GM23338 (cell line): Measurements from ENCODE around the gene LRRC10. TPM values are rescaled to one million over a fixed set of nuclear protein-coding genes. Genes with fewer than 3 reads are reported as not detected.

Experiments used
- ATAC-seq: fragments of 200-7000 bp; cut with Tn5 transposase; 3 replicates; pipeline ENCODE4 v1.9.1; 2020
- DNase-seq: peaks from one replicate; pipeline ENCODE4 v3.0.0-alpha.2; 2015; ENCODE audit warnings: low spot score
- H2AFZ ChIP-seq: fragments of 200-600 bp; sonication (generic); 2 replicates; pipeline ENCODE4 v1.8.0; 2016; ENCODE audit warnings: antibody characterized with exemption, mild to moderate bottlenecking, moderate library complexity
- H3F3A ChIP-seq: fragments of 200-600 bp; sonication (generic); replicated peaks from 2 replicates; pipeline ENCODE4 v1.8.0; 2017; ENCODE audit warnings: antibody characterized with exemption, mixed run types, low read depth
- H3K27ac ChIP-seq: fragments of 200-600 bp; sonication (generic); 2 replicates; pipeline ENCODE4 v1.6.1; 2016; ENCODE audit warnings: low read depth
- H3K27me3 ChIP-seq: fragments of 200-600 bp; sonication (generic); 2 replicates; pipeline ENCODE4 v1.8.0; 2016; ENCODE audit warnings: mild to moderate bottlenecking, mixed run types, moderate library complexity; ENCODE audit not compliant: insufficient read depth
- H3K36me3 ChIP-seq: fragments of 200-600 bp; sonication (generic); 2 replicates; pipeline ENCODE4 v1.8.0; 2016; ENCODE audit warnings: mild to moderate bottlenecking; ENCODE audit not compliant: insufficient read depth
- H3K4me1 ChIP-seq: fragments of 200-600 bp; sonication (generic); 2 replicates; pipeline ENCODE4 v1.8.0; 2016; ENCODE audit warnings: mild to moderate bottlenecking, moderate library complexity; ENCODE audit not compliant: insufficient read depth
- H3K4me2 ChIP-seq: fragments of 200-600 bp; sonication (generic); 2 replicates; pipeline ENCODE4 v1.7.1; 2017; ENCODE audit warnings: mixed run types
- H3K4me3 ChIP-seq: fragments of 200-600 bp; sonication (generic); 2 replicates; pipeline ENCODE4 v1.6.1; 2016; ENCODE audit warnings: mixed run types
- H3K79me2 ChIP-seq: fragments of 200-600 bp; sonication (generic); replicated peaks from 2 replicates; pipeline ENCODE4 v1.8.0; 2017; ENCODE audit warnings: mild to moderate bottlenecking; ENCODE audit not compliant: insufficient read depth
- H3K9me2 ChIP-seq: fragments of 200-600 bp; sonication (generic); 2 replicates; pipeline ENCODE4 v1.8.0; 2017; ENCODE audit not compliant: insufficient read depth
- H4K20me1 ChIP-seq: fragments of 200-600 bp; sonication (generic); replicated peaks from 2 replicates; pipeline ENCODE4 v1.8.0; 2017; ENCODE audit warnings: mild to moderate bottlenecking; ENCODE audit not compliant: insufficient read depth
- H3K27ac Mint-ChIP-seq: 2 replicates; pipeline ENCODE4 v1.8.0; 2020; ENCODE audit warnings: inconsistent platforms, mild to moderate bottlenecking, moderate library complexity, mixed read lengths
- H3K27me3 Mint-ChIP-seq: 3 replicates; pipeline ENCODE4 v1.8.0; 2022; ENCODE audit warnings: low read depth, mild to moderate bottlenecking, moderate library complexity, mixed read lengths, inconsistent platforms; ENCODE audit not compliant: insufficient read depth, poor library complexity
- H3K36me3 Mint-ChIP-seq: 3 replicates; pipeline ENCODE4 v1.8.0; 2021; ENCODE audit warnings: low read depth, mild to moderate bottlenecking, inconsistent platforms, moderate library complexity, mixed read lengths
- H3K4me1 Mint-ChIP-seq: 3 replicates; pipeline ENCODE4 v1.8.0; 2020; ENCODE audit warnings: mild to moderate bottlenecking, inconsistent platforms, mixed read lengths
- H3K4me3 Mint-ChIP-seq: 3 replicates; pipeline ENCODE4 v1.8.0; 2021; ENCODE audit warnings: moderate library complexity, mild to moderate bottlenecking, inconsistent platforms, mixed read lengths
- H3K9me3 Mint-ChIP-seq: 3 replicates; pipeline ENCODE4 v1.8.0; 2020; ENCODE audit warnings: moderate library complexity, mild to moderate bottlenecking, inconsistent platforms, mixed read lengths
- EZH2phosphoT487 ChIP-seq: fragments of 200-600 bp; sonication (generic); IDR thresholded peaks from one replicate; pipeline ENCODE4 v1.8.1; 2018; ENCODE audit warnings: antibody characterized with exemption; ENCODE audit not compliant: unreplicated experiment
- JUNB ChIP-seq: IDR thresholded peaks from one replicate; pipeline ENCODE4 v1.6.1; 2016; ENCODE audit warnings: antibody characterized with exemption; ENCODE audit not compliant: unreplicated experiment
- NANOG ChIP-seq: IDR thresholded peaks from 2 replicates; pipeline ENCODE4 v1.6.1; 2016; ENCODE audit warnings: antibody characterized with exemption, borderline replicate concordance
- POLR2AphosphoS5 ChIP-seq: IDR thresholded peaks from 2 replicates; pipeline ENCODE4 v1.6.1; 2016; ENCODE audit warnings: antibody characterized with exemption, low read depth
- STAT1 ChIP-seq: IDR thresholded peaks from one replicate; pipeline ENCODE4 v1.6.1; 2016; ENCODE audit warnings: antibody characterized with exemption; ENCODE audit not compliant: unreplicated experiment
- ZNF114 ChIP-seq: fragments of 250-450 bp; sonication (Bioruptor Pico); IDR thresholded peaks from 2 replicates; pipeline ENCODE4 v1.5.0; 2020; ENCODE audit warnings: mild to moderate bottlenecking, moderate library complexity
- polyA plus RNA-seq: library from polyadenylated mRNA; unstranded; fragments of >200 nt; fragmentation: Nextera tagmentation; extraction: Ambion mirVana; gene quantifications from 2 replicates; pipeline ENCODE4 v1.2.1, GENCODE V29; 2016
- total RNA-seq: library from RNA; depleted of rRNA; stranded (reverse); fragments of >200 nt; shearing (Covaris generic); gene quantifications from 2 replicates; pipeline ENCODE4 v1.2.3, GENCODE V29; 2014
- TF ChIP-seq, protein P1 (sequence below), 2 experiments: fragments of 200-600 bp in 1 of 2; sonication (generic) in 1 of 2; conservative IDR thresholded peaks; 2 replicates each; pipeline versions ENCODE4 v1.5.1 to v1.6.1; 2016 to 2017; ENCODE audit warnings: antibody characterized with exemption in 2 of 2, low read depth in 2 of 2, mild to moderate bottlenecking in 2 of 2, moderate library complexity in 1 of 2
- TF ChIP-seq, protein P2 (sequence below): IDR thresholded peaks from 2 replicates; pipeline ENCODE4 v1.6.1; 2016; ENCODE audit warnings: antibody characterized with exemption
- TF ChIP-seq, protein P3 (sequence below): fragments of 250-450 bp; sonication (Bioruptor Pico); IDR thresholded peaks from 2 replicates; pipeline ENCODE4 v1.5.0; 2020; ENCODE audit warnings: mild to moderate bottlenecking, moderate library complexity
- TF ChIP-seq, protein P4 (sequence below): IDR thresholded peaks from one replicate; pipeline ENCODE4 v1.6.1; 2018; ENCODE audit warnings: antibody characterized with exemption; ENCODE audit not compliant: unreplicated experiment

The LRRC10 gene
- total and polyA plus RNA-seq, 2 experiments from 2014 or later = not detected

DNA sequence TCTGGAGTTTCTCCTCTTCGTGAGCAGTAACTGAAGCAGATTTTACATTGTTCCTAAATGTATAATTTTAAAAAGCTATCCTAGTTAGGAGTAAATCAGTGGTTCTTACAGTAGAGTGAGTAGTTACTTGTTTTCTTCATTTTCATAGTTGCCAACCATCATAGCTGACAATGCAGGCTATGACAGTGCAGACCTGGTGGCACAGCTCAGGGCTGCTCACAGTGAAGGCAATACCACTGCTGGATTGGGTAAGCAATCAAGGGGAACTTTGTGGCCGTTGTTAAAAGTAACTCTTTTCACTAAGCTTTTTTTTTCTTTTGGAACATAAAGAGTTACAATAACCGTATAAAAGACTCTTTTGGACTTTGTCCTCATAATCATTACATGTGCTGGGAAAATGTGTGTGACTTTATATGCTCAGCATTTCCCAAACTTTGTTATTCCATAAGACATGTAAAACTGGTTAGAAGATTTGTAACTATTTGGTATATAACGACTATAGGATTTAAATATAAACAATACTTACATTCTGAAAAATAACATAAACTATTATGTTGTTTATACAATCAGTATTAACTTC is 12.4 kb downstream of the LRRC10 start (continued):
- TF ChIP-seq POLR2AphosphoS5 (no peak), ZNF114 (CRISPR knock-in tag) (no peak), EZH2phosphoT487 (no peak), NANOG (no peak), JUNB (no peak)
- TF ChIP-seq, protein P1, sequence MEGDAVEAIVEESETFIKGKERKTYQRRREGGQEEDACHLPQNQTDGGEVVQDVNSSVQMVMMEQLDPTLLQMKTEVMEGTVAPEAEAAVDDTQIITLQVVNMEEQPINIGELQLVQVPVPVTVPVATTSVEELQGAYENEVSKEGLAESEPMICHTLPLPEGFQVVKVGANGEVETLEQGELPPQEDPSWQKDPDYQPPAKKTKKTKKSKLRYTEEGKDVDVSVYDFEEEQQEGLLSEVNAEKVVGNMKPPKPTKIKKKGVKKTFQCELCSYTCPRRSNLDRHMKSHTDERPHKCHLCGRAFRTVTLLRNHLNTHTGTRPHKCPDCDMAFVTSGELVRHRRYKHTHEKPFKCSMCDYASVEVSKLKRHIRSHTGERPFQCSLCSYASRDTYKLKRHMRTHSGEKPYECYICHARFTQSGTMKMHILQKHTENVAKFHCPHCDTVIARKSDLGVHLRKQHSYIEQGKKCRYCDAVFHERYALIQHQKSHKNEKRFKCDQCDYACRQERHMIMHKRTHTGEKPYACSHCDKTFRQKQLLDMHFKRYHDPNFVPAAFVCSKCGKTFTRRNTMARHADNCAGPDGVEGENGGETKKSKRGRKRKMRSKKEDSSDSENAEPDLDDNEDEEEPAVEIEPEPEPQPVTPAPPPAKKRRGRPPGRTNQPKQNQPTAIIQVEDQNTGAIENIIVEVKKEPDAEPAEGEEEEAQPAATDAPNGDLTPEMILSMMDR (conservative IDR thresholded peaks at IDR 0.05; ENCODE audit: low read depth in 2 of 2) = no peak

DNA sequence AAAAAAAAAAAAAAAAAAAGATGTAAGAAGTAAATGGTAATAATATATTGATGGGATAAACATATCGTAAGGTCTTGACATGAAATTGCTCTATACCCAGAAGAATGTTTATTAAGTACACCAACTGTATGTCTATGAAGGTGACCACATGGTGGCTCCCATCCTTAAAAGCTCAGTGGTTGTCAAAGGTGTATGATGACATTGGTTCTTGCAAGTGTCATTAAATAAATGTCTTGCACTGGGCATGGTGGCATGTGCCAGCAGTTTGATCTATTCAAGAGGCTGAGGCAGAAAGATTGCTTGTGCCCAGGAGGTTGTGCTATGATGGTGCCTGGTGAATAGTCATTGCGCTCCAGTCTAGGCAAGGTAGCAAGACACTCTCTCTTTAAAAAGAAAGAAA is 15.0 kb downstream of the LRRC10 start:
- no peak for DNase-seq
- no peak overlapping the region for H3K27ac ChIP-seq
- Mint-ChIP-seq H3K27me3 (no peaks in the 10 kb centered on the region), H3K4me3 (no peak overlapping the region), H3K4me1 (no peaks in the 10 kb centered on the region), H3K27ac (no peak overlapping the region), H3K36me3 (peaks cover 97% of the 10 kb centered on the region), H3K9me3 (no peaks in the 10 kb centered on the region)
- peaks cover 45% of the 10 kb centered on the region for H4K20me1 ChIP-seq
- H3F3A ChIP-seq = peaks cover 13% of the 10 kb centered on the region
- H3K4me2 ChIP-seq = no peak overlapping the region
- no peaks in the 10 kb centered on the region for H3K4me1 ChIP-seq
- H3K9me2 ChIP-seq = no peaks in the 10 kb centered on the region
- H3K4me3 ChIP-seq = no peak overlapping the region
- ATAC-seq = no peak
- peaks cover 19% of the 10 kb centered on the region for H3K79me2 ChIP-seq
- no peak overlapping the region for H2AFZ ChIP-seq
- peaks cover 99% of the 10 kb centered on the region for H3K36me3 ChIP-seq
- H3K27me3 ChIP-seq = no peaks in the 10 kb centered on the region
- TF ChIP-seq, protein P1 (conservative IDR thresholded peaks at IDR 0.05; ENCODE audit: low read depth in 2 of 2) = no peak
- TF ChIP-seq, protein P2, sequence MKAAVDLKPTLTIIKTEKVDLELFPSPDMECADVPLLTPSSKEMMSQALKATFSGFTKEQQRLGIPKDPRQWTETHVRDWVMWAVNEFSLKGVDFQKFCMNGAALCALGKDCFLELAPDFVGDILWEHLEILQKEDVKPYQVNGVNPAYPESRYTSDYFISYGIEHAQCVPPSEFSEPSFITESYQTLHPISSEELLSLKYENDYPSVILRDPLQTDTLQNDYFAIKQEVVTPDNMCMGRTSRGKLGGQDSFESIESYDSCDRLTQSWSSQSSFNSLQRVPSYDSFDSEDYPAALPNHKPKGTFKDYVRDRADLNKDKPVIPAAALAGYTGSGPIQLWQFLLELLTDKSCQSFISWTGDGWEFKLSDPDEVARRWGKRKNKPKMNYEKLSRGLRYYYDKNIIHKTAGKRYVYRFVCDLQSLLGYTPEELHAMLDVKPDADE = no peak
- TF ChIP-seq POLR2AphosphoS5 (no peak), JUNB (no peak), NANOG (no peak), STAT1 (no peak)
- TF ChIP-seq, protein P3, sequence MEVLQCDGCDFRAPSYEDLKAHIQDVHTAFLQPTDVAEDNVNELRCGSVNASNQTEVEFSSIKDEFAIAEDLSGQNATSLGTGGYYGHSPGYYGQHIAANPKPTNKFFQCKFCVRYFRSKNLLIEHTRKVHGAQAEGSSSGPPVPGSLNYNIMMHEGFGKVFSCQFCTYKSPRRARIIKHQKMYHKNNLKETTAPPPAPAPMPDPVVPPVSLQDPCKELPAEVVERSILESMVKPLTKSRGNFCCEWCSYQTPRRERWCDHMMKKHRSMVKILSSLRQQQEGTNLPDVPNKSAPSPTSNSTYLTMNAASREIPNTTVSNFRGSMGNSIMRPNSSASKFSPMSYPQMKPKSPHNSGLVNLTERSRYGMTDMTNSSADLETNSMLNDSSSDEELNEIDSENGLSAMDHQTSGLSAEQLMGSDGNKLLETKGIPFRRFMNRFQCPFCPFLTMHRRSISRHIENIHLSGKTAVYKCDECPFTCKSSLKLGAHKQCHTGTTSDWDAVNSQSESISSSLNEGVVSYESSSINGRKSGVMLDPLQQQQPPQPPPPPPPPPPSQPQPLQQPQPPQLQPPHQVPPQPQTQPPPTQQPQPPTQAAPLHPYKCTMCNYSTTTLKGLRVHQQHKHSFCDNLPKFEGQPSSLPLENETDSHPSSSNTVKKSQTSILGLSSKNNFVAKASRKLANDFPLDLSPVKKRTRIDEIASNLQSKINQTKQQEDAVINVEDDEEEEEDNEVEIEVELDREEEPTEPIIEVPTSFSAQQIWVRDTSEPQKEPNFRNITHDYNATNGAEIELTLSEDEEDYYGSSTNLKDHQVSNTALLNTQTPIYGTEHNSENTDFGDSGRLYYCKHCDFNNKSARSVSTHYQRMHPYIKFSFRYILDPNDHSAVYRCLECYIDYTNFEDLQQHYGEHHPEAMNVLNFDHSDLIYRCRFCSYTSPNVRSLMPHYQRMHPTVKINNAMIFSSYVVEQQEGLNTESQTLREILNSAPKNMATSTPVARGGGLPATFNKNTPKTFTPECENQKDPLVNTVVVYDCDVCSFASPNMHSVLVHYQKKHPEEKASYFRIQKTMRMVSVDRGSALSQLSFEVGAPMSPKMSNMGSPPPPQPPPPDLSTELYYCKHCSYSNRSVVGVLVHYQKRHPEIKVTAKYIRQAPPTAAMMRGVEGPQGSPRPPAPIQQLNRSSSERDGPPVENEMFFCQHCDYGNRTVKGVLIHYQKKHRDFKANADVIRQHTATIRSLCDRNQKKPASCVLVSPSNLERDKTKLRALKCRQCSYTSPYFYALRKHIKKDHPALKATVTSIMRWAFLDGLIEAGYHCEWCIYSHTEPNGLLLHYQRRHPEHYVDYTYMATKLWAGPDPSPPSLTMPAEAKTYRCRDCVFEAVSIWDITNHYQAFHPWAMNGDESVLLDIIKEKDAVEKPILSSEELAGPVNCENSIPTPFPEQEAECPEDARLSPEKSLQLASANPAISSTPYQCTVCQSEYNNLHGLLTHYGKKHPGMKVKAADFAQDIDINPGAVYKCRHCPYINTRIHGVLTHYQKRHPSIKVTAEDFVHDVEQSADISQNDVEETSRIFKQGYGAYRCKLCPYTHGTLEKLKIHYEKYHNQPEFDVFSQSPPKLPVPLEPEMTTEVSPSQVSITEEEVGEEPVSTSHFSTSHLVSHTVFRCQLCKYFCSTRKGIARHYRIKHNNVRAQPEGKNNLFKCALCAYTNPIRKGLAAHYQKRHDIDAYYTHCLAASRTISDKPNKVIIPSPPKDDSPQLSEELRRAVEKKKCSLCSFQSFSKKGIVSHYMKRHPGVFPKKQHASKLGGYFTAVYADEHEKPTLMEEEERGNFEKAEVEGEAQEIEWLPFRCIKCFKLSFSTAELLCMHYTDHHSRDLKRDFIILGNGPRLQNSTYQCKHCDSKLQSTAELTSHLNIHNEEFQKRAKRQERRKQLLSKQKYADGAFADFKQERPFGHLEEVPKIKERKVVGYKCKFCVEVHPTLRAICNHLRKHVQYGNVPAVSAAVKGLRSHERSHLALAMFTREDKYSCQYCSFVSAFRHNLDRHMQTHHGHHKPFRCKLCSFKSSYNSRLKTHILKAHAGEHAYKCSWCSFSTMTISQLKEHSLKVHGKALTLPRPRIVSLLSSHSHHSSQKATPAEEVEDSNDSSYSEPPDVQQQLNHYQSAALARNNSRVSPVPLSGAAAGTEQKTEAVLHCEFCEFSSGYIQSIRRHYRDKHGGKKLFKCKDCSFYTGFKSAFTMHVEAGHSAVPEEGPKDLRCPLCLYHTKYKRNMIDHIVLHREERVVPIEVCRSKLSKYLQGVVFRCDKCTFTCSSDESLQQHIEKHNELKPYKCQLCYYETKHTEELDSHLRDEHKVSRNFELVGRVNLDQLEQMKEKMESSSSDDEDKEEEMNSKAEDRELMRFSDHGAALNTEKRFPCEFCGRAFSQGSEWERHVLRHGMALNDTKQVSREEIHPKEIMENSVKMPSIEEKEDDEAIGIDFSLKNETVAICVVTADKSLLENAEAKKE (CRISPR knock-in tag) = no peak
- TF ChIP-seq, protein P4, sequence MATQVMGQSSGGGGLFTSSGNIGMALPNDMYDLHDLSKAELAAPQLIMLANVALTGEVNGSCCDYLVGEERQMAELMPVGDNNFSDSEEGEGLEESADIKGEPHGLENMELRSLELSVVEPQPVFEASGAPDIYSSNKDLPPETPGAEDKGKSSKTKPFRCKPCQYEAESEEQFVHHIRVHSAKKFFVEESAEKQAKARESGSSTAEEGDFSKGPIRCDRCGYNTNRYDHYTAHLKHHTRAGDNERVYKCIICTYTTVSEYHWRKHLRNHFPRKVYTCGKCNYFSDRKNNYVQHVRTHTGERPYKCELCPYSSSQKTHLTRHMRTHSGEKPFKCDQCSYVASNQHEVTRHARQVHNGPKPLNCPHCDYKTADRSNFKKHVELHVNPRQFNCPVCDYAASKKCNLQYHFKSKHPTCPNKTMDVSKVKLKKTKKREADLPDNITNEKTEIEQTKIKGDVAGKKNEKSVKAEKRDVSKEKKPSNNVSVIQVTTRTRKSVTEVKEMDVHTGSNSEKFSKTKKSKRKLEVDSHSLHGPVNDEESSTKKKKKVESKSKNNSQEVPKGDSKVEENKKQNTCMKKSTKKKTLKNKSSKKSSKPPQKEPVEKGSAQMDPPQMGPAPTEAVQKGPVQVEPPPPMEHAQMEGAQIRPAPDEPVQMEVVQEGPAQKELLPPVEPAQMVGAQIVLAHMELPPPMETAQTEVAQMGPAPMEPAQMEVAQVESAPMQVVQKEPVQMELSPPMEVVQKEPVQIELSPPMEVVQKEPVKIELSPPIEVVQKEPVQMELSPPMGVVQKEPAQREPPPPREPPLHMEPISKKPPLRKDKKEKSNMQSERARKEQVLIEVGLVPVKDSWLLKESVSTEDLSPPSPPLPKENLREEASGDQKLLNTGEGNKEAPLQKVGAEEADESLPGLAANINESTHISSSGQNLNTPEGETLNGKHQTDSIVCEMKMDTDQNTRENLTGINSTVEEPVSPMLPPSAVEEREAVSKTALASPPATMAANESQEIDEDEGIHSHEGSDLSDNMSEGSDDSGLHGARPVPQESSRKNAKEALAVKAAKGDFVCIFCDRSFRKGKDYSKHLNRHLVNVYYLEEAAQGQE = no peak
